HG03097 (cell line): ENCODE data around the gene MCF2L2.

Source experiments
- ATAC-seq: cut with Tn5 transposase; IDR thresholded peaks from one replicate; pipeline ENCODE4 v1.9.1; 2021; ENCODE audit not compliant: unreplicated experiment, low FRiP score

MCF2L2 gene

DNA sequence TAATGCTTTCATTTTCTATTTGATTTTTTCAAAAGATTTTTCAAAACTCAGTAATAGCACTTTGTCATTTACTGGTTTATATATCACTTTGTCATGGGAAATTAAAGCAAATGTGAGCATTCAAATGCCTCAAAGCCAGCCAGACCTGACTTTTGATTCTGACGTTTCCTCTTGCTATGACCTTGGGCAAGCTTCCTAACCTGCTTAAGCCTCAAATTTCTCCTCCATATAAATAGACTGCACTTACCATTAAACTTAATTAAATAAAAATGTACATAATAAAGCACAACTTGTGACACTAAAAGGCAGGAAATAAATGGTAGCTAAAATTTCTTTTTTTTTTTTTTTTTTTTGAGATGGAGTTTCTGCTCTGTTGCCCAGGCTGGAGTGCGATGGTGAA, 19.2 kb downstream of the MCF2L2 start:
- no peak for ATAC-seq

DNA sequence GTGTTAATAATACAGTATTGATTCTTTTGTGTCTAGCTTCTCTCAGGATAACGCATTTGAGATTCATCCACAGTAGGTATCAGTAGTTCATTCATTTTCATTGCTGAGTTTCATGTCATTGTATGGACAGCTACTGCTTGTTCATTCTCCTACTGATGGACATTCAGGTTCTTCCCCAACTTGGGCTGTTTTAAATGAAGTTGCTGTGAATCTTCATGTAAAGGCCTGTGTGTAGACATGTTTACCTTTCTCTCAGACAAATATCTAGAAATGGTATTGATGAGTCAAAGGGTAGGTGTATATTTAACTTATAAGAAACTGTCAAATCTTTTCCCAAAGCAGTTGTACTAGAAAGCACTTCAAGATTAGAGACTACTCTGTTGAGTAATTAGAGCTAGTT, 26.7 kb downstream of the MCF2L2 start:
- no peak for ATAC-seq

DNA sequence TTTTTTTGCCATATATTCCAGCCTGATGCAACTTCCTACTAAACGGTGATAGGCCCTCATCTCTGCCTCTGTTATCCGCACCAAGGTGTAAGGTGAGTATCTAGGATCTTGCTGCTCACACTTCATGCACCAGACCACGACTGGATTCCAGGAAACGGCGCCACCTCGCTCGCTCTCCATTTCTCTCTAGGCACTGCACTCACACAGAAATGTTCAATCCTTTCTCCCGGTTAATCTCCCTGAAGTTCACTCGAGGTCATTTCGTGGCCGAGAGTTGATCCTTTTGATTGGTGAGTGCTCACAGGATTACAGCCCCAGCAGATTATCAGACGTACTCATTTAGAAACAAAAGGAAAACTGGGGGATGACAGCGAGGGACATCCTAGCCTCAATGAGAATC, 28.1 kb downstream of the MCF2L2 start:
- ATAC-seq, result no peak

DNA sequence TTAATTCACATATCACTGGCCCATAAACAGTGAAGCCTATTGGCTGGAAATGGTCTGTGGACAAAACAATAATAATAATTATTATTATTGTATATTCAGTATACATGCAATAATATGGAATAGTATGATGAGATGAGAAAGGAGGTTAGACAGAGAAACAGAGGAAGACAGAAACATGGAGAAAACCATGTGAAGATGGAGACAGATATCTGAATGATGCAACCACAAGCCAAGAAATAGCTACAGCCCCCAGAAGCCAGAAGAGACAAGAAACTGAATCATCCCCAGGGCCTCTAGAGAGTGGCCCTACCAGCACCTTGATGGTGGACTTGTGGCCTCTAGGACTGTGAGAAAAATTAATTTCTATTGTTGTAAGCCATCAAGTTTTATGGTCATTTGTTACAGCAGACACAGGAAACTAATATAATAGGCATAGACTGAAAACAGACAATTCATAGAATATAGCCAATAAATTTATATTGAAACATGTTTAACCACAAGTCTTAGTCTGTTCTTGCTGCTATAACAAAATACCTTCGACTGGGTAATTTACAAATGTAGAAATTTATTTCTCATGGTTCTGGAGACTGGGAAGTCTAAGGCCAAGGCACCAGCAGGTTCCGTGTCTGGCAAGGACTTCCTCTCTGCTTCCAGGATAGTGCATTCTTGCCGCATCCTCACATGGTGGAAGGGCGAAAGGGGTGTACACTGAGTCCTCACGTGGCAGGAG, 31.6 kb downstream of the MCF2L2 start:
- ATAC-seq, result no peak

DNA sequence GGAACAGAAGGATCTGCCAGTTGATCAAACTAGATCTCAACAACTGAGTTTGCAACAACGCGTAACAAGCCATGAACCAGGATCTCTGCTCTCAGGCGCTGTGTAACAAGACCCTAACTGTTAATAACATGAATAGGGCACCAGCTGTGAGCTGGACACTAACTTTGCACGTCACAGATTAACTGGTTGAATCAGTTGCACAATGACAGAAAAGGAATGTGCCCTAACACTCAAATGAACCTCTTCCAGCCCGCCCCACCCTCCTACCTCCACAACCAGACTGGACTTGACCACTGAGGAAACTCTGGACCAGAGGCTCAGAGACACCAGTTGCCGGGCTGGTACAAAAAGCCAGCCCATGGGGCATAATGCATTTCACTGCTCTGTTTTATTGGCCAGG, 34.3 kb downstream of the MCF2L2 start:
- no peak for ATAC-seq

GRCh38 chr3:183393625-183394024, 34.8 kb downstream of the MCF2L2 start:
- no peak for ATAC-seq

DNA sequence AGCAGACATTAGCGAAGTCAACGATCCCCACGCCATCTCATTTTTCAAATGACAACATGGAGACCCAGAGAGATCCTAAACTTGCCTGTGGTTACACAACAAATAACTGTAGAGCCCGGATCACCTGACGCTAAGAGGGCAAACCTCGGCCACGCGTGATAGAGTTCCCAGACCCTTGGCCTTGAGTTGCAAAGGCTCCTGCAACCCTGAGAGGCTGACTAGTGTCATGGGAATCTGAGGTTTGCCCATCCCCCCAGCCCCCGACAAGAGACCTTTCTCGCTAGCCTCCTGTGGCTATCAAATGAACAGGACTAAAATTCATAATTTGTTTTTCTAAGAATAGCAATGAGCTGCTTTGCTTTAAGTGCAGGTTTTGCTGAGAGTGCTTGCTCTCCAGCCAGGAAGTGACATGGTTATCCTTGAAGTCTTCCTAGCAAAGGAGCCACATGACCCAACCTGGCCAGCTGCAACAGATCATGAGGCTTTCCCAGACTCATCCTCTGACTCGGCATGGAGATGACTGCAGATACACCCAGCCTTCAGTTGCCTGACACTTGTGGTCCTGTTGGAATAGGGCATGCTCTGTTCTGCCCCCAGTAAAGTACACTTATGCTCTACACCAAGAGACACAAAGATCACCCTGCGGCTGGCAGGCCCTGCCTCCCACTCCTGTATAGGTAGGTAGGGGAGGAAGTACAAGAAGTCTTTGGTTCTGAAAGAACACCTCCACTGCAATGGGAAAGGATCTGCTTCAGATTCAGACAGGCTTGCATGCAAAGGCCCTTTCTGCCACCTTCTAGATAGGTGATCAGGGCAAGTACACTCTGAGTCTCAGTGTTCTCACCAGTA, 36.0 kb downstream of the MCF2L2 start:
- ATAC-seq, result no peak

- ATAC-seq, result no peak
Measured at GRCh38 chr3:183391460-183391859, 37.0 kb downstream of the MCF2L2 start.

GRCh38 chr3:183390844-183391243, 37.6 kb downstream of the MCF2L2 start:
- ATAC-seq, result no peak

- no peak for ATAC-seq
Measured at GRCh38 chr3:183388213-183388895, 40.1 kb downstream of the MCF2L2 start.

DNA sequence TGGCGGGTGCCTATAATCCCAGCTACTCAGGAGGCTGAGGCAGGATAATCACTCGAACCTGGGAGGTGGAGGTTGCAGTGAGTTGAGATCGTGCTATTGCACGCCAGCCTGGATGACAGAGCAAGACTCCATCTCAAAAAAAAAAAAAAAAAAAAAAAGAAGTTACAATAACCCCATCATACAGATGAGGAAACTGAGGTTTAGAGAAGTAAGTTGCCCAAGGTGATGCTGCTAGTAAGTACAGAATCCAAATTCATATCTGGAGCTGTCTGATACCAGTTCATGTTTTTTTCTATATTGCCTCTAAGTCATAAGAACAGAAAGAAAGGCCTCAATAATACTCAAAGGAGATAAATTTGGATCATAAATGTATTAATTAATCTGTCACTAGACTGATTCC, 40.6 kb downstream of the MCF2L2 start:
- ATAC-seq, result no peak

- ATAC-seq, result no peak
Measured at GRCh38 chr3:183386651-183387050, 41.8 kb downstream of the MCF2L2 start.

DNA sequence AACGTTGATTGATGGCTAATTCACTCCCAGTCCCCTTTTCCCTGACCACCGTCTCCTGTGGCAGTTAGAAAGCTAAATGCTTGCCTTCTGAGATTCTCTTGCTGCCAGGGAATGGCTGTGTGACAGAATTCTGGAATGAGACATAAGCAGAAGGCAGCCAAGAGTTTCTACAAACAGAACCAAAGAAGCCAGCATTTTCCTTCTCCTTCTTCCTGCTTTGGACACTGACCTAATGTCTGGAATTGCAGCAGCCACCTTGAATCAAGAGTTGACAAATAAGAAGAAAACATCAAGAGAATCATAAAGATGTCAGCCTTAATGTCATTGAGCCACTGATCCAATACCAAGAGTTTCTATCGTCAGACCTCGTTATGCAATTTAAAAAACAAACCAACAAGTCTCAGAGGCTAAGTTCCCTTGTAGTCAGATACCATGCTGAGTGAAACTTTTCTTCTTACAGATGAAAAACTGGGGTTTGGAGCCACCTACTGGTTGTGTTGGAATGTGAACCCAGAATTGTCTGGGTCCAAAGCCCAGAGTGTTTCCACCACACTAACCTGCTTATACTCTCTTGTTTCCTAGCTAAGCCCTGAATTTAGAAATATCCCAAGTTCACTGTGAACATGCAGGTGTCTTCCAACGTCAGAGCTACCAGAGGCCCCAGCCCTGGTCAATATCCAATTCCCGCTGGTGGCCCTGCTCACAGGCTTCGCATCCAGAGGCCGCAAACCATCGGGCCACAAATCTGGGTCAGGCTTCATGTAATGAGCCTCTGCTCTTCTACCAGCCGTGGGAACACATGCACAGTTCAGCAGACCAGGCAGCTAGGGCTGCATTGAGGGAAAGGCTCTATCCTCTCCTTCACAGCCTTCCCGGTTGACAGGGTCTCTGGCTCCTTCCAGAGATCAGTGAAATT, 42.5 kb downstream of the MCF2L2 start:
- ATAC-seq, result no peak

GRCh38 chr3:183381673-183382072, 46.7 kb downstream of the MCF2L2 start:
- ATAC-seq, result no peak

GRCh38 chr3:183381179-183381578, 47.2 kb downstream of the MCF2L2 start:
- no peak for ATAC-seq

- no peak for ATAC-seq
Measured at GRCh38 chr3:183378951-183379350, 49.5 kb downstream of the MCF2L2 start.

GRCh38 chr3:183378545-183378944, 49.9 kb downstream of the MCF2L2 start:
- ATAC-seq, result no peak

GRCh38 chr3:183378008-183378407, 50.4 kb downstream of the MCF2L2 start:
- no peak for ATAC-seq

GRCh38 chr3:183377307-183377959, 51.0 kb downstream of the MCF2L2 start:
- ATAC-seq, result no peak

- no peak for ATAC-seq
Measured at GRCh38 chr3:183375787-183376186, 52.6 kb downstream of the MCF2L2 start.
